Breast epithelium (tissue), 4 donors: Measurements from ENCODE around the gene C12orf56. TPM values are rescaled to one million over a fixed set of nuclear protein-coding genes. Genes with fewer than 3 reads are reported as not detected.
A peak's percentile ranks its signal among the peaks of the same experiment; 100 is the strongest.

Source experiments
- DNase-seq, 2 donors: peaks; one replicate each; pipeline ENCODE4 v3.0.0-alpha.2; 2019; ENCODE audit warnings: low spot score in 2 of 2
- H3K27ac ChIP-seq, 2 donors: fragments of 200-600 bp; sonication (generic) in 1 of 2; one replicate each; pipeline ENCODE4 v1.5.1; 2016 to 2019; ENCODE audit warnings: mild to moderate bottlenecking in 1 of 2
- H3K27me3 ChIP-seq, 2 donors: fragments of 200-600 bp; sonication (generic) in 1 of 2; one replicate each; pipeline versions ENCODE4 v1.5.1 to v1.6.0; 2017 to 2019; ENCODE audit warnings: control low read depth in 1 of 2, mild to moderate bottlenecking in 1 of 2
- H3K36me3 ChIP-seq: fragments of 200-600 bp; one replicate; pipeline ENCODE4 v1.5.1; 2019
- H3K4me1 ChIP-seq, 2 donors: fragments of 200-600 bp; sonication (generic); one replicate each; pipeline ENCODE4 v1.5.1; 2016 to 2019; ENCODE audit warnings: control low read depth in 1 of 2
- H3K4me3 ChIP-seq, 3 donors: fragments of 200-600 bp; sonication (generic); 1 replicate in 2 of 3; 2 replicates in 1 of 3; pipeline ENCODE4 v1.5.1; 2016 to 2019; ENCODE audit warnings: mild to moderate bottlenecking in 3 of 3, moderate library complexity in 2 of 3
- H3K9me3 ChIP-seq, 2 donors: fragments of 200-600 bp; sonication (generic) in 1 of 2; one replicate each; pipeline ENCODE4 v1.5.1; 2016 to 2019; ENCODE audit warnings: control low read depth in 1 of 2
- CTCF ChIP-seq, 3 donors: fragments of 450-650 bp; IDR thresholded peaks; one replicate each; pipeline ENCODE4 v1.5.1; 2016 to 2017; ENCODE audit warnings: antibody characterized with exemption in 3 of 3, mild to moderate bottlenecking in 3 of 3, moderate library complexity in 3 of 3
- POLR2A ChIP-seq: fragments of 450-650 bp; IDR thresholded peaks from one replicate; pipeline ENCODE4 v1.6.1; 2016; ENCODE audit warnings: antibody characterized with exemption, mild to moderate bottlenecking, moderate library complexity
- POLR2AphosphoS5 ChIP-seq, 3 donors: sonication (generic); formaldehyde crosslinking; IDR thresholded peaks; one replicate each; pipeline ENCODE4 v1.6.1; 2017; ENCODE audit warnings: antibody characterized with exemption in 3 of 3
- intact Hi-C: fragments of 100-400 bp; cut with DNase I; formaldehyde crosslinking; loops from one replicate; pipeline ENCODE4 v1.15.1; 2023; ENCODE audit warnings: low total_unique reads
- total RNA-seq, 3 donors: library from RNA; depleted of rRNA; stranded (reverse); fragments of >200 nt; gene quantifications; one replicate each; pipeline ENCODE4 v1.1.0, GENCODE V29; 2016

The C12orf56 gene
- total RNA-seq, 3 donors from 2014 or later, result not detected

DNA sequence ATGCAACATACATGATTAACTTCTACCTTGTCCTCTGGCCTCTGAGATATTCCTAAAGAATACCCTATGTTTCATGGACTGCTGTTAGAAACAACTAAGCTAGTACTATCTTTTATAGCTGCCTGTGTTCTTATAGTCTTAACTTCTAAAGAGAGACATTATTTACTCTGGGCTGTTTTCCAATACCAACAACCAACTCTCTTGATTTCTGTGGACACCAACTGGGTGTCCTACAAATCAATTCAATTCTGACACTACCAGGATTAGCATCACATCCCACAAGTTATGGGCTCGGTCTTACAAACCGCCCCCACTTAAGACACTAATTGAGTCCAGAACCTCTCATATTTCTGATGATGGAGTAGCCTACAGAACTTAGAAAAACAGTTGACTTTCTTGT is 21.9 kb upstream of the C12orf56 start:
- Histone ChIP-seq H3K4me3 (no peak overlapping the region), H3K27ac (no peak overlapping the region), H3K36me3 (no peaks in the 10 kb centered on the region), H3K9me3 (no peaks in the 10 kb centered on the region), H3K4me1 (no peaks in the 10 kb centered on the region), H3K27me3 (no peaks in the 10 kb centered on the region)
- no peak for DNase-seq
- no peak for TF ChIP-seq POLR2A
- intact Hi-C loops, result no loop called here

GRCh38 chr12:64411427-64411826 is 20.9 kb upstream of the C12orf56 start:
- no peaks in the 10 kb centered on the region for H3K36me3 ChIP-seq
- no peak for TF ChIP-seq CTCF (IDR thresholded peaks at IDR 0.05)
- TF ChIP-seq POLR2AphosphoS5 (IDR thresholded peaks at IDR 0.05), result no peak
- no peak for TF ChIP-seq POLR2A
- H3K4me1 ChIP-seq, result no peaks in the 10 kb centered on the region
- no peak for DNase-seq
- no peak overlapping the region for H3K27ac ChIP-seq
- H3K9me3 ChIP-seq, result no peaks in the 10 kb centered on the region
- no peaks in the 10 kb centered on the region for H3K27me3 ChIP-seq
- intact Hi-C loops, result no loop called here
- no peak overlapping the region for H3K4me3 ChIP-seq

- intact Hi-C loops, result no loop called here
- Histone ChIP-seq H3K4me3 (no peak overlapping the region), H3K27ac (no peak overlapping the region), H3K9me3 (no peaks in the 10 kb centered on the region), H3K36me3 (no peaks in the 10 kb centered on the region), H3K27me3 (no peaks in the 10 kb centered on the region), H3K4me1 (no peaks in the 10 kb centered on the region)
- TF ChIP-seq POLR2AphosphoS5 (IDR thresholded peaks at IDR 0.05) (no peak), POLR2A (no peak), CTCF (IDR thresholded peaks at IDR 0.05) (no peak)
- DNase-seq, result no peak
Observed at GRCh38 chr12:64407342-64408223, 17.0 kb upstream of the C12orf56 start.

- peak in 1 of 2 donors; percentile 65 for DNase-seq
- Histone ChIP-seq H3K4me3 (peak overlapping the region; percentile 86 to 97 (median 91)), H3K36me3 (no peaks in the 10 kb centered on the region), H3K4me1 (no peaks in the 10 kb centered on the region), H3K27ac (peak overlapping the region; percentile 93 to 98), H3K27me3 (no peaks in the 10 kb centered on the region), H3K9me3 (no peaks in the 10 kb centered on the region)
- TF ChIP-seq POLR2A (no peak), POLR2AphosphoS5 (IDR thresholded peaks at IDR 0.05) (peak in 1 of 3 donors; percentile 34)
- intact Hi-C loops, result no loop called here
Observed at GRCh38 chr12:64404470-64405256, 14.1 kb upstream of the C12orf56 start.

DNA sequence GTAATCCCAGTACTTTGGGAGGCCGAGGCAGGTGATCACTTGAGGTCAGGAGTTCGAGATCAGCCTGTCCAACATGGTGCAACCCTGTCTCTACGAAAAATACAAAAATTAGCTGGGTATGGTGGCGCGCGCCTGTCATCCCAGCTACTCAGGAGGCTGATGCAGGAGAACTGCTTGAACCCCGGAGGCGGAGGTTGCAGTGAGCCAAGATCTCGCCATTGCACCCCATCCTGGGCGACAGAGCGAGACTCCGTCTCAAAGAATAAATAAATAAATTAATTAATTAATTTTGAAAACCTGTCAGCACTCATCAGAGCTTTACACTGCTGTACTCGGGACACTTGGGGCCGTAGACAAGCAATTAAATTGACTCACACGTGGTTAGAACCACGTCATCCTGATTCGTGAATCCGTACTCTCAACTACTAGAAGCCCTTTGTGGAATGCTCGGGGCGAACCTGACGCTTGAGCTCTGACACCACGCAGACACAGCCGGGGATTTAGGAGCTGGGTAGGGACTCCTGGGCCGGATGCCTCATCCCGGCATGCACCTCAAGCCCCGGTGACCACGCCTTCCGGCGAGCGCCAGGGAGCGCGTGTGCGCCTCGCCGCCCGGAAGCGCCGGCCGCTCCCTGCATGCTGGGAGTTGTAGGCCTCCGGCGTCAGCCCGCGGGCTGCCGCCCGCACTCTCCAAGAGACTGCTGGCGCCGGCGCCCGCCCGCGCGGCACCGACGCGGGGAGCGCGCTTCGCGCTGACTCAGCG is 13.3 kb upstream of the C12orf56 start, which contains the start of gene XPOT:
TSS of gene XPOT (plus strand) at position 686 of the 763 bp plus-strand sequence. CDS start 5,644 bp downstream, outside the sequence.
- no peaks in the 10 kb centered on the region for H3K27me3 ChIP-seq
- no peaks in the 10 kb centered on the region for H3K9me3 ChIP-seq
- peak within 1 kb of the TSS; percentile 86 to 97 (median 91) for H3K4me3 ChIP-seq
- intact Hi-C loops, result no loop called here
- DNase-seq, result peak; percentile 90 to 91
- H3K4me1 ChIP-seq, result no peaks in the 10 kb centered on the region
- TF ChIP-seq POLR2AphosphoS5 (IDR thresholded peaks at IDR 0.05) (peak in 1 of 3 donors; percentile 81), POLR2A (no peak)
- no peaks in the 10 kb centered on the region for H3K36me3 ChIP-seq
- H3K27ac ChIP-seq, result peak within 1 kb of the TSS; percentile 93 to 98

DNA sequence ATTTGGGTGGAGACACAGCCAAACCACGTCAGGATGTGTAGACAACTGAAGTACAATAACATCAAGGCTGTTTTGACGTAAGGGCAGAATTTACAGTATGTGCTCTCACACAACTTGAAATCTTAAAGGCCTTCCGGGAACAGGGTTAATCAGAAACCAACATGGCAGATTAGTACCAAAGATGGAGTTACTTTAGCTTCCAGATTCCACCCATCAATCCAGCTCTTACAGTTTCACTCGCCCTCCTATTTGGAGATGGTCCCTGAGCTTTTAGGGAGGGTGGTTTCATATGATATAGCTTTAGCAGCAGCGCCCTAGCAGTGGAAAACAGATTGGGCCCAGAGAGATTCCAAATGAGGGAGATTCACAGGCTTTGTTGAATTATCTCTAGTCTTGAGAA is 11.6 kb upstream of the C12orf56 start:
- Histone ChIP-seq H3K4me3 (no peak overlapping the region), H3K27me3 (no peaks in the 10 kb centered on the region), H3K27ac (no peak overlapping the region), H3K36me3 (no peaks in the 10 kb centered on the region), H3K4me1 (no peaks in the 10 kb centered on the region), H3K9me3 (no peaks in the 10 kb centered on the region)
- DNase-seq, result no peak
- intact Hi-C loops, result no loop called here
- TF ChIP-seq CTCF (IDR thresholded peaks at IDR 0.05) (no peak), POLR2A (no peak), POLR2AphosphoS5 (IDR thresholded peaks at IDR 0.05) (no peak)
